Thoracic aorta (tissue), 2 donors: ENCODE measurements around the gene PRAC2. TPM values are rescaled to one million over a fixed set of nuclear protein-coding genes. Genes with fewer than 3 reads are reported as not detected.

ENCODE experiments used
- ATAC-seq: fragments of 150-250 bp; one replicate; pipeline ENCODE4 v1.8.0; 2017; ENCODE audit warnings: low read depth; ENCODE audit not compliant: insufficient number of reproducible peaks, low FRiP score
- DNase-seq: peaks from one replicate; pipeline ENCODE4 v3.0.0-alpha.2; 2020; ENCODE audit warnings: low spot score
- H3K27ac ChIP-seq, 2 donors: fragments of 200-600 bp; sonication (generic); 1 replicate in 1 of 2; 2 replicates in 1 of 2; pipeline ENCODE4 v1.5.1; 2016; ENCODE audit warnings: mild to moderate bottlenecking in 2 of 2, moderate library complexity in 2 of 2
- H3K27me3 ChIP-seq: fragments of 200-600 bp; sonication (generic); replicated peaks from 2 replicates; pipeline ENCODE4 v1.6.0; 2016; ENCODE audit warnings: mild to moderate bottlenecking; ENCODE audit not compliant: insufficient read depth
- H3K36me3 ChIP-seq: fragments of 200-600 bp; sonication (generic); one replicate; pipeline ENCODE4 v1.5.1; 2016
- H3K4me1 ChIP-seq, 2 donors: fragments of 200-600 bp; sonication (generic); 1 replicate in 1 of 2; 2 replicates in 1 of 2; pipeline versions ENCODE4 v1.5.1 to v1.6.0; 2016; ENCODE audit warnings: low read depth in 2 of 2, mild to moderate bottlenecking in 1 of 2; ENCODE audit not compliant: control insufficient read depth in 1 of 2
- H3K4me3 ChIP-seq: fragments of 200-600 bp; sonication (generic); 2 replicates; pipeline ENCODE4 v1.5.1; 2016; ENCODE audit warnings: mild to moderate bottlenecking
- H3K9me3 ChIP-seq: fragments of 200-600 bp; sonication (generic); 2 replicates; pipeline ENCODE4 v1.5.1; 2016
- total RNA-seq, 2 donors: library from RNA; depleted of rRNA; stranded (reverse); fragments of >200 nt; gene quantifications; one replicate each; pipeline versions ENCODE4 v1.1.0 to v1.2.3, GENCODE V29; 2016
- TF ChIP-seq, protein P1 (sequence below): fragments of 200-600 bp; sonication (generic); IDR thresholded peaks from one replicate; pipeline ENCODE4 v1.5.1; 2019; ENCODE audit warnings: antibody characterized with exemption

Gene PRAC2
- total RNA-seq, 2 donors from 2014 or later = not detected

DNA sequence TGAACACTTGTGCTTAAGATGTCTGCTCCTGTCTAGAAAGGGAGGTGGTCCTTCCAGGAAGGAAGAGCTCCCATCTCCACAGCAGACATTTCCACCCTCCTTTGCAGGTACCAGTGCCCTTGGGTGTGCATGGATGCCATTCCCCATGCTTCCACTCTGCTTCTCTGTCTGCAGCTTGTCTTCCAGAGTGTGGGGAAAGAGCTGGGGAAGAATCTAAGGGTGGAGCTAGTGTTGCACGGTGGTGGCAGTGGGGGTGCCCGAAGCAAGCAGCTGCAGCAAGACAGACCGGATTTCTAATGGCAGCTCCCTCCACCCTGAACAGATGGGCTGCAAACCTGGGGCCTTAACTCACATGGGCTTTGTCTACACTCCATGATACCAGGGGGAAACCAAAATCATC lies 28.2 kb downstream of the PRAC2 start:
- TF ChIP-seq, protein P1, sequence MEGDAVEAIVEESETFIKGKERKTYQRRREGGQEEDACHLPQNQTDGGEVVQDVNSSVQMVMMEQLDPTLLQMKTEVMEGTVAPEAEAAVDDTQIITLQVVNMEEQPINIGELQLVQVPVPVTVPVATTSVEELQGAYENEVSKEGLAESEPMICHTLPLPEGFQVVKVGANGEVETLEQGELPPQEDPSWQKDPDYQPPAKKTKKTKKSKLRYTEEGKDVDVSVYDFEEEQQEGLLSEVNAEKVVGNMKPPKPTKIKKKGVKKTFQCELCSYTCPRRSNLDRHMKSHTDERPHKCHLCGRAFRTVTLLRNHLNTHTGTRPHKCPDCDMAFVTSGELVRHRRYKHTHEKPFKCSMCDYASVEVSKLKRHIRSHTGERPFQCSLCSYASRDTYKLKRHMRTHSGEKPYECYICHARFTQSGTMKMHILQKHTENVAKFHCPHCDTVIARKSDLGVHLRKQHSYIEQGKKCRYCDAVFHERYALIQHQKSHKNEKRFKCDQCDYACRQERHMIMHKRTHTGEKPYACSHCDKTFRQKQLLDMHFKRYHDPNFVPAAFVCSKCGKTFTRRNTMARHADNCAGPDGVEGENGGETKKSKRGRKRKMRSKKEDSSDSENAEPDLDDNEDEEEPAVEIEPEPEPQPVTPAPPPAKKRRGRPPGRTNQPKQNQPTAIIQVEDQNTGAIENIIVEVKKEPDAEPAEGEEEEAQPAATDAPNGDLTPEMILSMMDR = no peak
- Histone ChIP-seq H3K9me3 (no peaks in the 10 kb centered on the region), H3K4me3 (no peak overlapping the region), H3K4me1 (peaks cover 0 to 17% of the 10 kb centered on the region in 2 donors), H3K36me3 (no peaks in the 10 kb centered on the region), H3K27ac (no peak overlapping the region), H3K27me3 (peaks cover 56% of the 10 kb centered on the region)
- DNase-seq (no peak), ATAC-seq (no peak)

DNA sequence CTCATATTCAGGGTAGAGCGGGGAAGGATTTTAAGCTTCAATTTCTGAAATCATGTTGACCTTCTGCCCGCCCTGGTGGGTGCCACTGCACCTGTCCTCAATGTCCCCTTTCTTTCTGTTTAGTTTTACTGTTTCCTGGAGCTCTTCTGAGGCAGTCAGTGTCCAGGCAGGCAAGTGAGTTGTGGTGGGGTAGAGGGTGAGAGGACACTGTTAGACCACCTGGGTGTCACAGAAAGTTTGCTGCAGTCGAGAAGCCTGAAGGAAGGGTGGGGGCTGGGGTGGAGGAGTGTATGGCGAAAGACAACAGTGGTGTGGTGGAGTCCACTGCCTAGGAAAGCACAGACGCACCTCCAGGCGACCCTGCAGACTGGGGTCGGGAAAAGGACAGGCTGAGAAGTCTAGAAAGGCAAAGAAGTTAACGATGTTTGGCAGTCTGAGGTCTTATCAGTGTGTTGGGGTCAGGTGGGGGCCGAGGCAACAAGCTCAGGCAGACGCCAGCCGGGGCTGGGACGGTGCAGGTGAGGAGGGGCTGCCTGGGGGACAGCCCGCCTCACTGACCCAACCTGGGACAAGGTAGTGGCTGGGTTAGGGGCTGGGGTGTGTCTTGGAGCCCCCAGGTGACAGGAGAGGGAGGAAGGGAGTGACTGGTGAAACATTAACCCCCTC lies 28.9 kb downstream of the PRAC2 start:
- TF ChIP-seq, protein P1 = no peak

DNA sequence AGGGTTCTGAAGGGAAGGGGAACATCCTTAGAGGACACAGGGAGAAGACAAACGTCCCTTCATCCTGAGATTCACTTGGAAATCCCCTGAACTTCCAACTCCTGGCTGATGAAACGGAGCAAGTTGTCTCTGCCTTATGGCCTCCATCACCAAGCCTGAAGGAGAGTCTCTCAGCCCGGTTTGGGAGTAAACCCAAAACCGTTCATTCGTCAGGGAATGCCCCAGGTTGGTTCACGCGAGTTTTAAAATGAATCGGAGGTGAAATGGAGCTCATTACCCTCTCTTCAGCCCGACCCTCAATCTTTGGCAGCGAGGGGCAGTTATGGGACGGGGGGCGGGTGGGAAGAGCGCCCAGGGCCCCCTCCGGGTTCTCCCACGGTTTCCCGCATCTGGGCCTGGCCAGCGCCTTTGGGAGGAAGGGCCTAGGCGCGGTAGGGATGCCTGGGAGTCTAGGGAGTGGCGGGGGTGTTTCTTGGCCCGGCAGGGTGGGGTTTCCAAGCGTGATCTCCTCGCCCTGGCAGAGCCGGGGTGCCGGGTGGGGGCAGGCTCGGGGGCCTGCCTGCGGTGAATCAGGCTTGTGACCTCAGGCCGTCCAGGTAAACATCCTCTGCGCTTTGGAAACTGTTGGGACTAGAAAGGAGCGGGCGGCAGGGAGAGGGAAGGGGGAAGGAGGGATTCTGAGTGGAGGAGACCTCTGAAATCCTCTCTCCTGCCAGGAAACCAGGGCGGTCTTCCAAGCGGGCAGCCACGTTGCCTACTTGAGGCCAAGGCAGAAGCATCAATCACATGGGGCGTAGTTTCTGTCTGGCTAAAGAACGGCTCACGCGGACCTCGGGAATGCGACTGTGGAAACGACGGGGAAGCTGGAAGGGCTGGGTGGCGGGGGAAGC lies 29.7 kb downstream of the PRAC2 start:
- Histone ChIP-seq H3K4me1 (peaks cover 0 to 17% of the 10 kb centered on the region in 2 donors), H3K27me3 (peaks cover 46% of the 10 kb centered on the region), H3K27ac (no peak overlapping the region), H3K36me3 (no peaks in the 10 kb centered on the region), H3K4me3 (no peak overlapping the region), H3K9me3 (no peaks in the 10 kb centered on the region)
- DNase-seq = no peak
- TF ChIP-seq, protein P1 = no peak
- no peak for ATAC-seq

More for the DNA sequence above, 28.9 kb downstream of the PRAC2 start:
- Histone ChIP-seq H3K4me1 (peaks cover 0 to 17% of the 10 kb centered on the region in 2 donors), H3K27ac (no peak overlapping the region), H3K27me3 (peaks cover 54% of the 10 kb centered on the region), H3K4me3 (no peak overlapping the region), H3K9me3 (no peaks in the 10 kb centered on the region), H3K36me3 (no peaks in the 10 kb centered on the region)
- DNase-seq (no peak), ATAC-seq (no peak)

DNA sequence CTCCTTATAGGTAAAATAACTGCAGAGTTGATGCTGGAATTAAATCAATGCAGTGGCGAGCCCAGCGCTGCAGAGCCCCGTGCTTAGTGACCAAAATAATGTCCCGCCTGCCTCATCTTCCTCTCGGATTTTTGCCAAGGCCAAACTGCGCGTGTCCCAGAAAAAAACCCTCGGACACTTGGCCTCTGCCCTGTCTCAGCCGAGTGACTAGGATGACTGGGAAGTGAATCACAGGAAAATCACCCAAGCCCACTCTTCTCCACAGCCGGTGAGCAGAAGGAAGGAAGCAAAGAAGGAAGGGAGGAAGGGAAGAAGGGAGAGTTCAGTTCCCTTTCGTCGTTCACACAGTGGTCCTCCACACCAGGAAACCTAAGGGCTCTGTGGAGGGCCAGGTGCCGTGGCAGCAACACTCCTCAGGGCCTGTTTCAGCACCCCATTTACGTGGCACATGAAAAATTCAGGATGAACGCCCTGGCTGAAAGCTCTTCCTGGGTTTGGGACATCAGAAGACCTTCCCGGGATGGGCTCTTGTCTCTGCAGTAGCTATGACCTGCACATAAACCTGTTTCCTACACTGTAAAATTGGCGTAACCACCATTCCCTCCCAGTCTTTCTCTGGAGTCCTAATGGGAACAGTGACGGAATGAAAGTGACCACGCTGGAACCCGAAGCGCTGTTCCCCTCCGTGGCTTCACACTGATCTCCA lies 31.0 kb downstream of the PRAC2 start:
- Histone ChIP-seq H3K4me3 (no peak overlapping the region), H3K36me3 (no peaks in the 10 kb centered on the region), H3K27ac (no peak overlapping the region), H3K4me1 (peaks cover 0 to 17% of the 10 kb centered on the region in 2 donors), H3K27me3 (peaks cover 41% of the 10 kb centered on the region), H3K9me3 (no peaks in the 10 kb centered on the region)
- no peak for DNase-seq
- no peak for ATAC-seq
- TF ChIP-seq, protein P1 = no peak
